Hepatocyte (in vitro differentiated cells): ENCODE measurements around the gene CAPRIN1.

Source experiments
- CTCF ChIP-seq: fragments of 200-600 bp; sonication (generic); IDR thresholded peaks from 2 replicates; pipeline ENCODE4 v1.5.1; 2016; ENCODE audit warnings: antibody characterized with exemption, mild to moderate bottlenecking; ENCODE audit not compliant: poor library complexity
- EZH2 ChIP-seq: fragments of 200-600 bp; sonication (generic); IDR thresholded peaks from 2 replicates; pipeline ENCODE4 v1.6.1; 2016; ENCODE audit warnings: antibody characterized with exemption, mild to moderate bottlenecking, borderline replicate concordance
- EZH2phosphoT487 ChIP-seq: fragments of 200-600 bp; sonication (generic); IDR thresholded peaks from one replicate; pipeline ENCODE4 v1.6.1; 2018; ENCODE audit warnings: antibody characterized with exemption, mild to moderate bottlenecking, low read depth, moderate library complexity; ENCODE audit not compliant: unreplicated experiment, severe bottlenecking

GRCh38 chr11:34145073-34145472, 93.5 kb downstream of the CAPRIN1 start:
- no peak for TF ChIP-seq EZH2phosphoT487
- no peak for TF ChIP-seq CTCF
- no peak for TF ChIP-seq EZH2
